Sigmoid colon (tissue), 4 donors: Measurements from ENCODE around the gene PPIL6.

Source experiments
- EP300 ChIP-seq, 4 donors: sonication (generic); formaldehyde crosslinking; IDR thresholded peaks; one replicate each; pipeline ENCODE4 v1.6.1; 2017; ENCODE audit warnings: antibody characterized with exemption in 4 of 4
- POLR2A ChIP-seq, 2 donors: fragments of 450-650 bp; IDR thresholded peaks; one replicate each; pipeline ENCODE4 v1.6.1; 2016; ENCODE audit warnings: antibody characterized with exemption in 2 of 2, mild to moderate bottlenecking in 2 of 2, moderate library complexity in 2 of 2
- POLR2AphosphoS5 ChIP-seq, 4 donors: sonication (generic); formaldehyde crosslinking; IDR thresholded peaks; one replicate each; pipeline ENCODE4 v1.6.1; 2017; ENCODE audit warnings: antibody characterized with exemption in 4 of 4
- TF ChIP-seq, protein P1 (sequence below), 4 experiments: fragments of 450-650 bp in 3 of 4; fragments of 200-600 bp in 1 of 4; IDR thresholded peaks; one replicate each; pipeline ENCODE4 v1.5.1; 2016 to 2019; ENCODE audit warnings: antibody characterized with exemption in 4 of 4, mild to moderate bottlenecking in 3 of 4, moderate library complexity in 2 of 4

DNA sequence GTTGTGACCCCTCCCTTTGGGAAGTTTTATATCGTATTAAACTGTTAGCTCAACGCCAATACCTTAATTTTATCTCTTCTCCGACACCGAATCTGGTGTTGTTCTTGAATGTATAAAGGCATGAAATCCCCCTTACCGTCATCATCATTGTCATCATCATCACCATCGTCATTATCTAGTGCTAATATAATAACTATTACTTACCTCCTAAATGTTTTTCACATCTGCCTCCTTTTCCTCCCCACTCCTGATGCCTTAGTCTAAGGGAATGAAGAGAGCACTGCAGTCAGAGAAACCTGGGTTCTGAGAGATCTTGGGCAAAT lies 43.3 kb upstream of the PPIL6 start:
- TF ChIP-seq, protein P1, sequence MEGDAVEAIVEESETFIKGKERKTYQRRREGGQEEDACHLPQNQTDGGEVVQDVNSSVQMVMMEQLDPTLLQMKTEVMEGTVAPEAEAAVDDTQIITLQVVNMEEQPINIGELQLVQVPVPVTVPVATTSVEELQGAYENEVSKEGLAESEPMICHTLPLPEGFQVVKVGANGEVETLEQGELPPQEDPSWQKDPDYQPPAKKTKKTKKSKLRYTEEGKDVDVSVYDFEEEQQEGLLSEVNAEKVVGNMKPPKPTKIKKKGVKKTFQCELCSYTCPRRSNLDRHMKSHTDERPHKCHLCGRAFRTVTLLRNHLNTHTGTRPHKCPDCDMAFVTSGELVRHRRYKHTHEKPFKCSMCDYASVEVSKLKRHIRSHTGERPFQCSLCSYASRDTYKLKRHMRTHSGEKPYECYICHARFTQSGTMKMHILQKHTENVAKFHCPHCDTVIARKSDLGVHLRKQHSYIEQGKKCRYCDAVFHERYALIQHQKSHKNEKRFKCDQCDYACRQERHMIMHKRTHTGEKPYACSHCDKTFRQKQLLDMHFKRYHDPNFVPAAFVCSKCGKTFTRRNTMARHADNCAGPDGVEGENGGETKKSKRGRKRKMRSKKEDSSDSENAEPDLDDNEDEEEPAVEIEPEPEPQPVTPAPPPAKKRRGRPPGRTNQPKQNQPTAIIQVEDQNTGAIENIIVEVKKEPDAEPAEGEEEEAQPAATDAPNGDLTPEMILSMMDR (IDR thresholded peaks at IDR 0.05), result no peak
- no peak for TF ChIP-seq POLR2A (IDR thresholded peaks at IDR 0.05)
- no peak for TF ChIP-seq POLR2AphosphoS5 (IDR thresholded peaks at IDR 0.05)
- no peak for TF ChIP-seq EP300 (IDR thresholded peaks at IDR 0.05)
